GM18870 (cell line): ENCODE measurements around the gene MBNL2.

Experiments used
- ATAC-seq: cut with Tn5 transposase; IDR thresholded peaks from one replicate; pipeline ENCODE4 v1.9.1; 2021; ENCODE audit warnings: moderate library complexity; ENCODE audit not compliant: unreplicated experiment

Gene MBNL2

DNA sequence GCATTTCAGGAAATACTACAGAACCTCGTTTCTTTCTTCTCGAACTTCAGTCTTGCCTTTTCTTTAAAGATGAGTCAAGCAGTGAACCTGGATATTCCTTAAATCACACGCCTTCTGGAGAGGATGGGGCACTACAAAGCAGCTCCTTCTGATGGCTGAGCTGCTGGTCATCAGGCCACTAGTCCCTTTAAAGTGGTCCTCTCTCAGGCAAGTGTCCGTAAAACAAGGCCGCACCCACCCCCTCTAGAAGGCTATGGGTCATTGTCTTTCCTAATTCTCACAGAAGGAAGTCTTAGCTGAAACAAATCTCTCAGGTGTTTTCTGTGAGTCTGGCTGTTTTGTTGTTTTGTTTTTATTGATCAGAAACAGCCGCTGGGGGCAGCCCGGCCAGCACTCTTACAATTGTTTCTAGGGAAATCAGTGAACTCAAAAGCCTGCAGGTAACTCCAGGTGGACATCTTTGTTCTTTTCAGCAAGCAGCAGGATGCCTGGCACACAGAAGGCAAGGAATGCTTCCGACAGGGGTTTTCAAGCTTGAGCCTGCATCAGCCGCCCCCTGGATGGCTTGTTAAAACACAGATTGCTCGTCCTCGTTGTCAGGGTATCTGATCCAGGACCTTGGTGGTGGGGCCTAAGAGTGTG is 45.4 kb downstream of the MBNL2 start:
- ATAC-seq = no peak

DNA sequence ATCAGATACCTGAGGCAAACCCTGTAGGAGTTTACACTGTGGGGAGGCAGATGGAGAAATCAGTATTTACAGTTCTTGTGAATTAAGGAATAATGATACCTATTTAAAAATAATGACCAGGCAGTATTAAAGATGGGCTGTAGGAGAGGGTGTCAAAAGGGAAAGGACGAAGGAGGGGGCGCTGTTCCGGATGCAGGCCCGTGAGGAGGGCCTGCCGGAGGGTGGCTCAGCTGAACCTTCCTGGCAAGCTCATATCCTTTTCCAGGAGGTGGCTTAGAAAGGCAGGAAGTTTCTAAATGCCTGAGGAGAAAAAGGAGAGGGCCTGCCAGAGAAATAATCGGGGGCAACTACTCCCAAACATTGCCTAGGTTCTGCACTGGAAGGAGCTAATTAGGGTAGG is 46.6 kb downstream of the MBNL2 start:
- ATAC-seq = no peak

DNA sequence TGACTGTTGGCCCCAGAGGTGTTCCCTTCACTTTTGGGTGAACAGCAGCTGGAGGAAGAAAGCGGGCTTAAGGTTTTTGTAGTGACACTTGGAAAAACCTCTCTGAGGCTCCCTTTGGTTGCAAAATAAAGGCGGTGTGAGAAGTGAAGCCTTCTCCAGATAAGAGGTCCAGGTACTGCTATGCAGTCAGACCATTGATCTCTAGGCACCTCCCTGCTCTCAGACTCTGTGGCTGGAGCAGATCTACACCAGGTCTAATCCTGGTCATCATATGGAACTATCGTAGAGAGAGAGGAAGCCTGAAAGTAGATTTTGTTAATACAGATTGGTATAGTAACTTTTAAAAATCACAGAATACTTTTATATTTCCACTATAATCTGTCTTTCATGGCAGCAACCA is 47.5 kb downstream of the MBNL2 start:
- ATAC-seq = no peak

DNA sequence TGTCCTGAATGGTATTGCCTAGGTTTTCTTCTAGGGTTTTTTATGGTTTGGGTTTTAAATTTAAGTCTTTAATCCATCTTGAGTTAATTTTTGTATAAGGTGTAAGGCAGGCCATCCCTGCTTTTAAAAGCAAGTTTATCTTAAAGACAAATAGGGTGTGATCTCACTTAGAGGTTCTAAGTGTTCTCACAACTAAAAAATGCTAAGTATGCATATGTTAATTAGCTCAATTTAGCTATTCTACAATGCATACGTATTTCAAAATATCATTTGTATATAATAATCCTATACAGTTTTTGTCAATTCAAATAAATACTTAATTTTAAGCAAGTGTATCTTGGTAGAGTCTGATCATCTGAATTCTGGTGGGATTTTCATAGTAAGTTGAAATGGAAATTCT is 50.4 kb downstream of the MBNL2 start:
- no peak for ATAC-seq

DNA sequence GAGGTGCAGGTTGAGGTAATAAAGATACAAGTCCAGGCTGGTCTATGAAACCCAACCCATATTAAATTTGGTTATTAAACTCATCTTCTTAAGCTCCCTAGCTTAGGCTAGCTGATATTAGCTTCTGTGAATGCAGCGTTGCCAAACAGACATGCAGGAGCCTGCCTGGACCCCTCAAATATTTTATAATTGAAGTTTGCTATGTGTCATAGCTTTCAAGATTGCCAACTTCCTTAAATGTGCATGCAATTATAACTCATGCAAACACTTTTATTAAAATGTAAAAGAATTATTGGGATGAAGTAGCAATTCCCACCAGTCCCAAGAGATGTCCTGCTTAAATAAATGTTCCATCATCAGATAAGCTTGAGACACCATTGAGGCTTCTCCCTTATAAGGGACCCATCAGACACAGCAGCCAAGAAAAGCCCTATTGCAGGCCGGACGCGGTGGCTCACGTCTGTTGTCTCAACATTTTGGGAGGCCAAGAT is 51.3 kb downstream of the MBNL2 start:
- ATAC-seq = no peak

DNA sequence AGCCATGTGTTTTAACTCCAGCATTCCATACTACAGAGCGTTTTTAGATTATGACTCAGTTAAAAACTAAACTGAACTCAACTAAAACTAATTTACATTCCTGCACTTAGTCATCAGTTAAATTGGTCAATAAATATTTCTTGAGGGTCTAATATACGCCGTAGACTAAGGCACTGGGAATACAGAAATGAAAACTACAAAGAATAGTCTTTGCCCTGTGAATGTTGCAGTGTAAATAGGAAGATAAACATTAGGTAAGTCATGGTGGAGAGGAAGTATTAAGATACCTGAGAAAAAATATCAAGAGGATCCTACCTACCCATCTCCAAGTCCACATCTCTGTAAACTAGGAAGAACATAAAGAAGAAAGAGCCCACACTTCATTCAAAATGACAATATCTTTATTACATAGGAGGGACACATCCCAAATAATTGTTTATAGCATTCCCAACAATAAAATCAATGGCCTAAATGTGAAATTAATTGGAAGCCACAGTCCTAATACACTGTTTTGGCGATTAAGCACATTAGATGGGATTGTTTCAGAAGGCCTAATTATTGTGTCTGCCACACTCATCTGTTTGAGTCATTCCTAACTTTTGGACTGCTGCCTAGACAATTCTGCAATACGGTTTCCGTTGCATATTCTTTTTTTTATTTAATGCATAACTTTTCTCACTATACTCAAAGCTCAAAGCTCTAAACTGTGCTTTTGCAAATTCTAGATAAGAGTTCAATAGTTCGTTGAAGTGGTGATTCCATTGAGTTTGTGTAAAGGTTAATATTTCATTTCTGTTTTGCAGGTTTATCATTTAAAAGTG is 52.9 kb downstream of the MBNL2 start:
- ATAC-seq = no peak

DNA sequence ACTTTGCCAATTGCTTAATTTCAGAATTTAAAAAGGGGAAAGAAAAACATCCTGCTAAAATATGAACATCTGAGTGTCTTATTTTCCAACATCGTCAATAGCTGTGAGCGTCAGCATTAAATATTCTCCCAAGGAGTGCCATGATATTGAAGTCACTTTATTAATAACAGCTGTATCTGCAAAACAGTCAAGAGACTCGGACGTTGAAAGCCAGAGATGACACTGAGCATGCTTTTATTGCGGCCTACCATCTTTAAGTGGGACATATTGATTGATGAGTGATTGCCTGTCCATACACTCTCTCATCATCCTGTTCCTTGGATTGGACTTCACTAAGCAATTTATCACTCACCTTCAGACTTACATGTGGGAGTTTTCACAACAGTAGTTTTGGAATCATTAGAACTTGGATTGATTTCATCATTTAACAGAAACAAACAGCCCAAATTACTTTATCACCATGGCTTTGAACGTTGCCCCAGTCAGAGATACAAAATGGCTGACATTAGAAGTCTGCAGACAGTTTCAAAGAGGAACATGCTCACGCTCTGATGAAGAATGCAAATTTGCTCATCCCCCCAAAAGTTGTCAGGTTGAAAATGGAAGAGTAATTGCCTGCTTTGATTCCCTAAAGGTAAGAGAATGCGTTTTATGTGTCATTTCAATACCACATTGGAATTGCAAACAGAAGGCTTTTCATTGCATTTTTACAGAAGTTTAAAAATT is 53.8 kb downstream of the MBNL2 start:
- ATAC-seq = no peak

DNA sequence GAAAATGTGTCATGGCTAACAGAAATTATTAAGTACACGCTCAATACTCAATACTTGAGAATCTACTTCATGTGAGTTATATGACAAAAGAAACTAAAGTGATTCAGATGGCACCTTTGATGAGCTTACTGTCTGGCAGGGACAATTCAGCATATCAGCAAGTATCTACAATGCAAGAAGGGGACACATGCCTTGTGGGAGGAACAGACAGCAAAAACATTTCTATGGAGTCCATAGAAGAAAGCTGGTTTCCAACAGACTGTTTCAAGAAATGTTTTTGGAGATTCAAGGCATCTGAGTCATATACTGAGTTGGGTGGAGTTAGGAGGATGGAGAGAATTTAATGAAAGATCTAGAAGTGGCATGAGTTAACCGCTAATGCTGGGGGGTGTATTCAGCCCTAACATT is 54.7 kb downstream of the MBNL2 start:
- no peak for ATAC-seq

DNA sequence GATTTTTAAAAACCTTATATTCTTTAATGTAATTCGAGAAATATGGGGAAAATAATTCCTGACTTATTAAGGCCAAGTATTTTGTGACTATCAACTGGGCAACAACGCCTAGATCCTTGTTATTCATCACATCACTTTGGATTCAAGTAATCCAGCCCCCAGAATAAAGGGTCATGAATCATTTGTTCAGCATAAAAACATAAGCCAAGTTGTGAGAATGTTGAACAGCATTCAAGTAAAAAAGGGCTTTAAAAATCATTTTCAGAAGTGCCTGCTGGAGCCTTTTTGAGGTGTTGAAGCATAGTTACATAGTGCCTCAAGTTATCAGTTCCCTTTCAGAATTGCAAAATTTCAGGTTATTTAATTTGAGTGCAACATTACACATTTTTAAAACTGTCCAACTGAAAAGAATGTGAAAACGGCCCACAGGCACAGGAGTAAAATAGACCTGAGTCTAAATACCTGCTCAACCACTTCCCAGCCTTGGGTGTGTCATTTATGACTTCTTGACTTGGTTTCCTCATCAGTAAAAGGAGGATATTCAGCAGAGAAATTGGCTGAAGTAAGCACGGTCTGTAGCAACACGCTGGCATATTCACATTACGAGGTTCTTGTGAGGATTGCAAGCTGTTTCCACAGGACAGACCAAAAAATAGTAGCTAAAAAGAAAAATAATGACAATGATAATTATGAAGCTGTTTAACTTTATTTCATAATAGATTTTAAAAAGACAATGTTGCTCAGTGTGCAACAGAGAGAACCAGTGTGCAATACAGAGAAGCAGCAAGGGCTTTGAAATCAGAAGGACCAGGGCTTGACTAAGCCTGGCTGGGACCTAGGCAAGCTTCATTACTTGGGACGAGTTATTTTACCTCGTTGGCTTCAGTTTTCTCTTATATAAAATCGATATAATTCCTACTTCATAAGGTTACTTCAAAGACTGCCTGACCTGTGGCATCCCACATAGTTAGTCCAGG is 56.6 kb downstream of the MBNL2 start:
- no peak for ATAC-seq

DNA sequence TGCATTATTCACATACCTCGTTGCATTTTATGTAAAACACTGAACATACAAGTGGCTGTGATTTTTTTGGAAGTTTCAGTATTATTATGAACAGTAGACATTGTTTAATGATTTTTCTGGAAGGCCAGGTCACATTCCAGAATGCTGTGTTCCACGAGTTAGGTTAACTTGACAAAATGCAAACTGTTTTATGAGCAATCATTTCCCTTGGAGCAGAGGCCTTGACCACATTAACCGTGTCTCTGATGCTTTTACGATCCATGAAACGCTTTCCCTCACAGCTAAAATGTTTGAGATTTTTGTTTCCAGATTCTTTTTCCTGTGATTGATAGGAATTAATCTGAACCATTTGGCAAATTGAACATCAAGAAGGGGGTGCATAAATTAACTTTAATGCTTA is 57.8 kb downstream of the MBNL2 start:
- no peak for ATAC-seq

DNA sequence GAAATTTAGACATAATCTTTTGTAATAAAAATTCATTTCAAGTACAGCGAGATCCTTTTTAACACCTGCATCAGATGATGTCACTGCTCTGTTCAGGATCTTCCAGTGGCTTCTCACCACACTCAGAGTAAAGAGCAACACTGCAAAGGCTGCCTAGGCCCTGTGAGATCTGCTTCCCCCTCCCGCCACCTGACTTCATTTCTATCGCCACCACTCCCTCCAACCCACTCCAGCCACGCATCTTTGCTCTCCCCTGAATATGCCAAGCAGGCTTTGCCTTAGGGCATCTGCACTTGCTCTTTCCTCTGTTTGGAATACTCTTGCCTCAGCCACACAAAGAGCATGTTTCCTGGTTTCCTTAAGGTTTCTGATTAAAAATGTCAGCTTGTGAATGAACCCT is 58.3 kb downstream of the MBNL2 start:
- no peak for ATAC-seq

DNA sequence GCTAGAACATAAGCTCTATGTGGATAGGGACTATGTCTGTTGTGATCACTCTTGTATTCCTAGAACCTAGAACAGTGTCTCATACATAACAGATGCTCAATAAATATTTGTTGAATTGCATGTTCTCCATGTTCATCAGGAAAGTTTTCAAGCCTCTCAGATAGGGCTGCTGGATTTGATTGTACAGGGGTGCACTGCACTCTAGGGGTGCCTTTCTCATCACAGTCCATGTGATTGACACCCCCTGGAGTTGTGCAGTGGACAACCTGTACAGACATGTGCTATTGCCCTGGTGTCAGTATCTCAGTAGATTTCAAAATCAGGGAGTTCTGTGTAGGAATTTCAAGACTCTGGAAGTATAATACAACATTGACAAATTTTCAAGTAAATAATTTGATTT is 58.9 kb downstream of the MBNL2 start:
- no peak for ATAC-seq

DNA sequence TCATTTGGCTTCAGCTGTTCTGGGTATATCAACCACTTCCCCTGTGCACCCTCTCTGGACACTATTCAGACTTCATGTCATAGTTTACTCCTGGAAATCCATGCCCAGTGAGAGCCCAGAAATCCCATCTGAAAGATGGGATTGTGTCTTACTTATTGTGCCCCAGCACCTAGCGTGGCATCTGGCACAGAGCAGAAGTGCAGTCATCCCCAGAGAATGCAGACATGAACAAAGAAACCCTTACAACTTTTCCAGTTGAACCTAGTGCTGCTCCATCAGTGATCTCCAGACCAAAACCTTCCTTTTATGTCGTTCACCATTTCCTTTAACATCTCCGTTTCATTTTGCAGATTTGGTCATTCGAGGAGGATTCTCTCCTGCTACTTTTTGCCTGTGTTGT is 60.6 kb downstream of the MBNL2 start:
- ATAC-seq = no peak

DNA sequence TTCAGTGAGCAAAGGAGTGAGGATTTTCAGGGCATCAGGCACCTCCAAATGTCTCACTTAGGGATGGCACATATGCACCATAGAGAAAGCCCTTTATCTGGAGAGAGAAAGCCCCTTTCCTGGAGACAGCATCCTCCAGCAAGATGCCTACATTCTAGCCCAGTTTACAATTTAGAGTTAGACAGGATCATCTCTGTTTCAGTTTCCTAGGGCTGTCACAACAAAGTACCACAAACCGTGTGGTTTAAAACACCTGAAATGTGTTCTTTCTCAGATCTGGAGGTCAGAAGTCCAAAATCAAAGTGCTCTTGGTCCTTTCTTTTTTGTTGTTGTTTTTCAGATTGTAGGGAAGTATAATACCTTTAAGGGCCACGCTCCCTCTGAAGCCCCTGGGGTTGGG is 61.8 kb downstream of the MBNL2 start:
- peak; percentile 61 for ATAC-seq

DNA sequence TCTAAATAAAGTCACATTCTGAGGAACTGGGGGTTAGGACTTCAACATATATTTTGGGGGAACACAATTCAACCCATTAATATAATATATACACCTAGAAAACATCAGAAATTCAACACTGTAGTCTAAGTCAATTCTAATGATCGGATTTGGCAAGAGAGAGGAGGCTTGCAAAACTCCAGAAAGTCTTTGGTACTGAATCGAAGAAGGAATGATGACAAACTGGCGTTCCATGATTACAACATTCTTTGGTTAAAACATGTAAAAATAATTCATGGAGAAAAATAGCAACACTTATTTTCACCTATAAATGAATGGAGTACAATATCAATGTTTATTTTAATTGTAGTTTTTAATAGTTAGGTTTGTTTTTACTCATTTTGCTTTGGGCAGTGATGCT is 62.4 kb downstream of the MBNL2 start:
- ATAC-seq = no peak

DNA sequence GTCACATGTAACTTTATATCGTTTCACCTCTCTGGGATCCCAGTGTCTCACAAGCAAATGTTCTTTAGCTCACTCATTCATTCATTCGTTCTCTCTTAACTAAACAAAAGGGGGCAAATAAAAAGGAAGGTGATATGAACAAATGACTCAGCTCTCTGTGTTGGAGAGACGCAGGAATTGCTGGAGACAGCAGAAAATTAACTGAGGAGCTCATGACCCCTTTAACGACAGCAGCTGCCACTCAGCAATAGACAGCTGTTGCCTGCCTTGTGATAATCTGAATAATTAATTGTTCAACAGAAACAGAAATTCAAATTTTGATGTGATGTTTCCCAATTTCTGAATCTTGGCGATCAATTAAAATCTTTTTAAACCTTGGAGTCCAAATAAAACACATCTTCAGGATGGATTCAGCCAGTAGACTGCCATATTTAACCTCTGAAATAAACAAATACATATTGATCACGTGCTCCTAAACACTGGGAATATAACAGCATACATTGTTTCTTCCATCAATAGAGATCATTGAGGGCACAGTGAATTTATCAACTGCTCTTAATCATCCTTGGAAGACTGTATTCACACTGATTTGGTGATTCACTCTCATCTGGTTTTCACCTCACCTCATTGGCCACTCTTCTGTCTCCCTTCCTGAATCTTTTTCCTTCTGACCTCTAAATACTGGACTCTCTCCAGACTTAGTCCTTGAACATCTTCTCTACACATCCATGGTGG is 63.3 kb downstream of the MBNL2 start:
- ATAC-seq = no peak

DNA sequence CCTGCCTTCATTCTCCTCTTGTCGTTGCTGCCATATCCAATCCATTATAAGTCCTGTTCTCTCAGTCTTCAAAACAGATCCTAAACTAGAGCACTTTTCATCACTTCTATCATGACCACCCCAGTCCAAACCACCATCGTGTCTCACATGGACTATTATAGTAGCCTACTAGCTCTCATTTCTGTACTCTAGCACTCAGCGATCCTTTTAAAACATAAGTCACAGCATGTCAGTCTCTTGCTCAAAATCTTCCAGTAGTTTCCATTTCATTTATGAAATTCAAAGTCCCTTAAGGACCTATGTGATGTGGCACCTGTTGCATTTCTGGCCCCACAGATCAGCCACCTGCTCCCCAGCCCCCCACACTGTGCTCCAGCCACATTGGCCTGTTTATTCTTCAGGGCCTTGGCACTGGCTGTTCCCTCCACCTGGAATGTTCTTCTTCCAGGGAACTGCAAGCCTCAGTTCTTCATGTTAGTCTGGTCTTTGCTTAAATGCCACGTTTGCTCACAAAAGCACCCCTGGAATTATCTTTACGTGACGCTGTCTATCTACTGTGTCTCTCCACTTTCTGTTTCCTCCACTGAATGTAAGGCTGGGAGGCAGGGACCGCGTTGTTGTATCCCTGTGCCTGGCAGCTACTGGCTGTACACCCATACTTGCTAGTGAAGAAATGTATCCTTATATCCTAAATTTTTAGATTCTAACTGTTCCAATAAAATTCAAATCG is 64.3 kb downstream of the MBNL2 start:
- ATAC-seq = no peak

DNA sequence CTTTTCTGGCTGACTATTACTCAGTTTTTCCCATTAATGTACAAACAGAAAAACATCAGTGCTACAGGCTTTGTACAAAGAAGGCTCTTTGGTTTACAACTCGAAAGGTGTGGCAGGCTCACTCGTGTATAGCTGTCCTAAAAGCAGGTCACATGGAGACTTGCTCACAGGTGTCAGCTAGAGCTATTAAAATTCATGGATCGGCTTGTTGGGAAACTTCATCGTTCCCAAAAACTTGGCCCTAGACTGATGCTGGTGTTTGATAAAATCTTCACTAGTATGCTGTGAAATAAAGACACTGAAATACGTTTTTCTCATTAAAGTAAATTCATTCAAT is 64.9 kb downstream of the MBNL2 start:
- no peak for ATAC-seq

DNA sequence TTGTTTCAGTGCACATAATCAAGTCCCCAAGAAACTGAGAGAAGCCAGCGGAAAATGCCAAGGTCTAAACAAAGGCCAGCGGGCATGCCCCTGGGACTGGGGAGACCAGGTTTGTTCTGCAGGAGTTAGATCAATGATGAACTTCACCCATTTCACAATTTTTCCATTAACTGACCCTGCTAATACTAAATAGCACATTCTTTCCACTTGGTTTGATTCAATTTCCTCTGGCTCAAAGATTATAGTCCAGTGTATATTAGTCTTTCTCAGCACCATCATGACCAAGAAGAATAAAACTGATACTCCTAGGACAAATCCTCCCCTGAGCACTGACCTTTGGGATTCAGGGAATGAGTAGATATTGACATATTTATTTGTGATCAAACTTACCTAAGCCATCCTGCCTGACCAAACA is 66.4 kb downstream of the MBNL2 start:
- no peak for ATAC-seq
